GM21367 (cell line): ENCODE measurements around the gene MGAM2.
"Not testable (repeated sequence)": the region's sequence is repeated elsewhere in the genome, so short reads cannot be mapped to it uniquely, and the experiment has no call there.

ENCODE experiments used
- ATAC-seq: cut with Tn5 transposase; IDR thresholded peaks from one replicate; pipeline ENCODE4 v1.9.1; 2021; ENCODE audit not compliant: unreplicated experiment

The MGAM2 gene

GRCh38 chr7:142111499-142111898 is at the start of gene MGAM2:
Gene MGAM2, plus strand, starts transcription at chr7:142111718. Its CDS starts 5,156 bp downstream, at chr7:142116874.
- ATAC-seq = no peak

GRCh38 chr7:142063551-142064442 is 47.7 kb upstream of the MGAM2 start:
- no peak for ATAC-seq

DNA sequence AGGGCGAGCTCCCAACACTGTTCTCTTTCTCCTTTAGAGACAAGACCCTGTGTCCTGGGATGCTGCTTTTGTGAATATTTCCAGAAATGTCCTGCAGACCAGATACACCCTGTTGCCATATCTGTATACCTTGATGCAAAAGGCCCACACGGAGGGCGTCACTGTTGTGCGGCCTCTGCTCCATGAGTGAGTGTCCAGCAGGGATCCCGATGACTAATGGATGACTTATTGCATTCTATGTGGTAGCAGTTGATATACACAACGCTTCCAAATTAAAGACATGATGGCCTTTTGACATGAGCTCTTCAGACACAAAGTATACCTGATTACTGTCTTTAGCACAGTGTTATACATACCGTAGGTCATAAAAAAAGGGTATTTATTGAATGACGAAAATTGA is 45.0 kb upstream of the MGAM2 start:
- no peak for ATAC-seq

- no peak for ATAC-seq
These were observed 33.8 kb upstream of the MGAM2 start for GRCh38 chr7:142077762-142078161.

- no peak for ATAC-seq
These were observed 27.9 kb upstream of the MGAM2 start for GRCh38 chr7:142083605-142084004.

DNA sequence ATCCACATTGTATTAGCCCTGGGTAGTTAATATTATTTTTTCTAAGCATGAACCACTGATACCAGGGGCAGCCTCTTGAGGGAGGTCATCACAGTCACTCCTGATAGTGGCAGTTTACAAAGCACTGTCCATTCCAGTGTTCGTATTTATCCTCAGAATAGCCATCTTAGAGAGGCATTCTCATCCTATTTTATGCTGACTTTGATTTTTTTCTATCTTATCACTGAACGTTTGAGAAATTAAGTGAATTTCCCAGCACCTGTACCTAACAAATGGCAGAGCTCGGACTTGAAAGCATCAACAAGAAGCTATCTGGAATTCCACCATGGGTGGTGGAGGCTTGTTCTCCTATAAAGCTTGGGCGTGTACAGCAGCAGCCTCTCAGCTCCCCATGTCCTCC is 26.1 kb upstream of the MGAM2 start:
- ATAC-seq = no peak

DNA sequence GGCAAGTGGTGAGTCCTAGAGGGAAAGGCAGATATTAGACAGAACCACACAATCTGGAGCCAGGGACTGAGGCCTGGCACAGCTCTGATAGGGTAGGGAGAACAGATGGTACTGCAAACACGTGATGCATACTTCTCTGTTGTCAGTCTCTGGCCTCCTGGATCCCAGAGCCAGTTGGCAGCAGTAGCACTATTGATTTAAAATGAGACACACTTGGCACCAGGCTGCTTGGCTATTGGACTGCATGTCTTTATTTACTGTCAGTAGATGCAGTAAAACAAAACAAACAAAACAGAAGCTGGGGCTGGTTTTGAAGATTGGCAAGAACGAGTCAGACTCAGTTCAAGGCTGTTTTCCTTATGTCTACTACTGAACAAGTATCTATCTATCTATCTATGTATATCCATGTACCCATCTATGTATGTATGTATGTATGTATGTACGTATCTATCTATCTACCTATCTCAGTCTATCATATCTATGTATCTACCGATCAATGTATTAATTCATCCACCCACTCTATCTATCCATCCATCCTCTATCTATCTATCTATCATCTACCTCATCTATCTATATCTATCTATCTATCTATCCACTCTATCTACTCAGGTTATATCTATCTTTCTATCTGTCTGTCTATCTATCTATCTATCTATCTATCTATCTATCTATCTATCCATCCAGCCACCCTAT is 23.4 kb upstream of the MGAM2 start:
- ATAC-seq = no peak

DNA sequence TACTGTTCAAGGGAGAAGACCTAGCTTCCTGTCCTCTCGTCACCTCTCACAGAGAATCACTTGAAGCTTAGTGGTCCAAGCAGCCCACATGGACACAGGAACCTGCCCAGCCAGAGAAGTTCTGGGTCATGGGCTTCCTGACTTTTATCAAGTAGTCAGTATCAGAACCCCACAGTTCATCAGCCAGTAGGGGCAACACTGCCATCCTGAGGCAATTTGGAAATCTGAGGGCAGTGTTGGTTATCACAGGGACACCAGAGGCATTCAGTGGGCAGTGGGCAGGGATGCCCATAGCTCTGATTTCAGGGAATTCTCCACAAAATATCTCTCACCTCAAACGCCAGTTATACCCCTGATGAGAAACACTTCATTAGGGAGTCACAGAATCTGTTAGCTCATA is 22.5 kb upstream of the MGAM2 start:
- ATAC-seq = no peak

GRCh38 chr7:142091961-142092360 is 19.6 kb upstream of the MGAM2 start:
- ATAC-seq = no peak

DNA sequence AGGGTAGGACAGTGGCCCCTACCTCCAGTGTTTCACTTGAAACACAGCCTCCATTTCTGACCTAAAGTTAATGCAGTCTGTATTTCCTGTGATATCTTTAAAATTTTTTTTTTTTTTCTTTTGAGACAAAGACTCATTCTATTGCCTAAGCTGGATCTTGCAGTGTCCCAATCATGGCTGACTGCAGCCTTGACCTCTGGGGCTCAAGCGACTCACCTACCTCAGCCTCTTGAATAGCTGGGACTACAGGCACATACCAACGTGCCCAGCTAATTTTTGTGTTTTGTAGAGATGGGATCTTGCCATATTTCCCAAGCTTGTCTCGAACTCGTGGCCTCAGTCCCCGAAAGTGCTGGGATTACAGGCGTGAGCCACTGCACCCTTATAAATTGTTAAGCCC is 16.7 kb upstream of the MGAM2 start:
- ATAC-seq = no peak

- ATAC-seq = no peak
These were observed 13.9 kb upstream of the MGAM2 start for GRCh38 chr7:142097571-142097970.

- no peak for ATAC-seq
These were observed 13.5 kb upstream of the MGAM2 start for GRCh38 chr7:142098004-142098403.

GRCh38 chr7:142099347-142099746 is 12.2 kb upstream of the MGAM2 start:
- ATAC-seq = not testable (repeated sequence)

GRCh38 chr7:142100634-142101033 is 10.9 kb upstream of the MGAM2 start:
- no peak for ATAC-seq

- not testable (repeated sequence) for ATAC-seq
These were observed 9.7 kb upstream of the MGAM2 start for GRCh38 chr7:142101794-142102193.

DNA sequence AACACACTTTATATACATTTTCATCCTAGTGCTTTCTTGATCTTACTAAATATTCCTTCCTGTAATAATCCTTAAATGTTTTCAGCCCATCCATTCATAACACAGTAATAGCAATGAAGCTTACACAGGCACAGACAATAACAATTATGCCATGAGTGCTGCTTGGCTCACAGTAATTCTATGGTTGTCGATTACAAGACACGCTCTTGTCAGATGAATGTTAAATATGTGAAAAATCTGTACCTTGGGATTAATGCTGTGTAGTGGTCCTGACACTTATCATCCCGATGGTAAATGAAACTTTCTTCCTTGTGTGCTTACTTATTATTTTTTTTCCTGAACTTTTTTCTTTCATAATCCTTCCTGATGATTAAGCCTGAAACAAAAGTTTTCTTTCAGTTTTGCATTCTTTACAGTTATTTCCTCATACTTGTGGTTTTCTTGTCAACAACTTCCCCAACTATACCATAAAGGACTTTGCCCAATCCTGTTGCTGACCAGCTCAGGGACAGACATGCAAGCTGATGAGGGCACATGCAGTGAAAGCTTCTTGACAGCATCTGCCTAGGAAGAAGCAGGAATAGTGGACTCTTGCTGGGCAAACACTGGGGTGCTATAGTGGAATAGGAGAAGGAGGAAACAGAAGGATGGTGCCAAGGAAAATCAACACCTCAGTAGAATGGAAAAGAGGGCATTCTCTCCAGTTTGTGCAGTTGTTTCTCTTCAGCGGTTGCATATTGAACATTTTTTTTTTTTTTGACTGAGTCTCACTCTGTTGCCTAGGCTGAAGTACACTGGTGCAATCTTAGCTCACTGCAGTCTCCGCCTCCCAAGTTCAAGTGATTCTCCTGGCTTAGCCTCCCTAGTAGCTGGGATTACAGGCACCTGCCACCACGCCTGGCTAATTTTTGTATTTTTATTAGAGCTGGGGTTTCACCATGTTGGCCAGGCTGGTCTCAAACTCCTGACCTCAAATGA is 6.7 kb upstream of the MGAM2 start:
- ATAC-seq = no peak

DNA sequence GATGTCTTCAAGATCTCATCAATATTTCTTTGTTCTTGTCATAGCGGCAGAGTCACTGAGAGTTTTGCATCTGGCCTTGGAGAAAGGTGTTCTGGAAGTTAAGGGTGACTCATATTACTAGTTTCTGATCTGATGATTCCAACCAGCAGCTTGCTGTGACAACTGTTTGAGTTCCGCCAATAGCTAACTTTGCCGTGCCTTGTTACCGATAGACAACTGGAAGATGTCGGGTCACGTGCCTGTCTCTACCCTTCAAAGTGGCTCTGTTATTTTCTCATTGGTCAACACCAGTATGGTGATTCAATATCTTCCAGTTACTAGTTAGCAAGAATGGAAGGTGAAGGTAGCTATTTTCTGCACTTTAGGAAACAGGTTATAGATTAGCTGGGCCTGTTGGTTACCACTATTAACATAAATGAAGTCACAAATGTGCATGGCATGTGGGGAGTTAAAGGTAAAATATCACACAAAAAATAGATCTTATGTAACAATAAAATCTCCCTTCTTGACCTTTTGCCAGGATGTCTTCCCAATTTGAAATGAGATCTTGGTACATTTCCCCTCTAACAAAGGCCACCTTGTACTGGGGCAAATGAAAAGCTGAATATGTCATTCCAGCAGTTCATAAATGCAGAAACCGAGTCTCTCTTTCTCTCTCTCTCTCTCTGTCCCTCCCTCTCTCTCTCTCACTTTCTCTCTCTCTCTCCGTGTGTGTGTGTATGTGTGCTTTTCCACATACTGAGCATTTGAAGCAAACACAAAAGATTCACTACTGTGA is 2.6 kb upstream of the MGAM2 start:
- ATAC-seq = no peak

DNA sequence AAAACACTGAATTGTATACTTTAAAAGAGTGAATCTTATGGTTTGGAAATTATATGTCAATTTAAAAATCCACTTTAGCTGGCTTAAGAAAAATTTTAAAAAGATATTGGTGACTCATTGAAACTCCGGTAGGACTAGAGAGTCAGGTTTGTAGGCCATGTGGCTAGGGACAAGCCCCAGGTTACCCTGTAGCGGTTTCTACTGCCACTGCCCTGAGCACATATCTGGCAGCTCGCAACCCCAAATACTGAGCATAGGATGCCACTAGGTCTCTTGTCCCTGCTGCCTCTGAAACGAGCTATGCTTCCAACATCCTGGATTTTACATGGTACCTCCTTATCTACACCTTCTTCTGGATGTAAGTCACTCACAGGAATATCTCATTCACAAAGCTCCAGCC is 1.4 kb upstream of the MGAM2 start:
- no peak for ATAC-seq

DNA sequence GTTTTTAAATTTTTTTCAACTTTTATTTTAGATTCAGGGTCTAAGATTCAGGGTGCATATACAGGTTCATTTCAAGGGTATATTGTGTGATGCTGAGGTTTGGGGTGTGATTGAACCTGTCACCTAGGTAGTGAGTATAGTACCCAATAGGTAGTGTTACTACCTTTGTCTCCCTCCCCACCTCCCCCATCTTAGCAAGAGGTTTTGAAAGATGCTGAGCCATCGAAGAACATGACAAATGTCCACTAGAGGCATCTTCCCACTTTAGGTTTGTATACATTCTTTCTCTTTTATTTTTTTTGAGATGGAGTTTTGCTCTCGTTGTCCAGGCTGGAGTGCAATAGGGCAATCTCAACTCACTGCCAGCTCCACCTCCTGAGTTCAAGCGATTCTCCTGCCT is 880 bp upstream of the MGAM2 start:
- no peak for ATAC-seq

GRCh38 chr7:142112086-142112485 is 568 bp downstream of the MGAM2 start:
- ATAC-seq = no peak
